ENCODE measurements around the gene FOXN3. TPM values are rescaled to one million over a fixed set of nuclear protein-coding genes. Genes with fewer than 3 reads are reported as not detected.

Gene FOXN3
- polyA plus RNA-seq, 1 of the 3 experiments (the other 2 are of a cell fraction): 9.8 TPM

- 90% methylated on average over 3 of the region's 3 CpGs for WGBS (ENCODE audit: low lambda C conversion rate)
- CTCF ChIA-PET: no interaction called here
These were observed 60.5 kb downstream of the FOXN3 start for GRCh38 chr14:89356496-89356895.

GRCh38 chr14:89353766-89354113, 63.3 kb downstream of the FOXN3 start:
- WGBS (ENCODE audit: low lambda C conversion rate): 85% methylated on average over 3 of the region's 3 CpGs
- Histone ChIP-seq H3K4me1 (ENCODE audit: control insufficient read depth in 1 of 2, insufficient read depth in 2 of 2, low read depth in 1 of 2, low read length in 1 of 2) (peaks cover 14 to 31% of the 10 kb centered on the region in 2 experiments), H3K9ac (no peak overlapping the region), H3K4me2 (no peak overlapping the region), H3K27me3 (ENCODE audit: insufficient read depth) (no peaks in the 10 kb centered on the region), H4K20me1 (ENCODE audit: insufficient read depth) (no peaks in the 10 kb centered on the region), H3F3A (replicated peaks; ENCODE audit: insufficient read depth) (no peaks in the 10 kb centered on the region), H3K9me2 (no peaks in the 10 kb centered on the region), H3K4me3 (ENCODE audit: low read depth in 2 of 2, low read length in 1 of 2) (no peak overlapping the region), H2AFZ (ENCODE audit: low read depth) (no peak overlapping the region), H3K36me3 (replicated peaks in 1 of 2; ENCODE audit: control insufficient read depth in 1 of 2, insufficient read depth in 2 of 2, low read length in 1 of 2) (peaks cover 6 to 9% of the 10 kb centered on the region in 2 experiments), H3K79me2 (ENCODE audit: insufficient read depth) (peaks cover 4% of the 10 kb centered on the region), H3K9me3 (no peaks in the 10 kb centered on the region), H3K27ac (ENCODE audit: low read depth in 2 of 2, low read length in 1 of 2) (no peak overlapping the region)
- CTCF ChIA-PET: interaction anchor here (1.1 to 1.4 kb wide), 2 partner anchors 15 to 21 kb away, joined by 3 to 4 read pairs; no protein-coding TSS in a partner anchor
- no peak for DNase-seq
- POLR2A ChIA-PET: interaction anchor here (0.7 kb wide), 1 partner anchor 122 kb away, joined by 3 read pairs; no protein-coding TSS in a partner anchor
- TF ChIP-seq FOXJ3 (CRISPR knock-in tag; IDR thresholded peaks at IDR 0.05): no peak
- TF ChIP-seq NRF1 (IDR thresholded peaks at IDR 0.05; ENCODE audit: low read depth, low read length): no peak
- no peak for TF ChIP-seq ELF1 (IDR thresholded peaks at IDR 0.05)
- no peak for TF ChIP-seq PBX3 (IDR thresholded peaks at IDR 0.05)
- TF ChIP-seq GATA2 (CRISPR knock-in tag; IDR thresholded peaks at IDR 0.05): no peak
- no peak for TF ChIP-seq POLR2AphosphoS5 (IDR thresholded peaks at IDR 0.05; ENCODE audit: low read depth, low read length)
- no peak for TF ChIP-seq GABPA (IDR thresholded peaks at IDR 0.05; ENCODE audit: low read depth)
- no peak for TF ChIP-seq RXRA (IDR thresholded peaks at IDR 0.05; ENCODE audit: borderline replicate concordance, low read depth)
- TF ChIP-seq CTCF (IDR thresholded peaks at IDR 0.05): no peak
- TF ChIP-seq RFX5 (IDR thresholded peaks at IDR 0.05; ENCODE audit: low read length): no peak
- no peak for TF ChIP-seq RCOR1 (IDR thresholded peaks at IDR 0.05; ENCODE audit: low read length)
- TF ChIP-seq JUND (IDR thresholded peaks at IDR 0.05): no peak
- no peak for TF ChIP-seq TEAD4 (IDR thresholded peaks at IDR 0.05; ENCODE audit: borderline replicate concordance, insufficient read depth)
- no peak for TF ChIP-seq USF1 (IDR thresholded peaks at IDR 0.05; ENCODE audit: borderline replicate concordance, low read depth)

More at GRCh38 chr14:89356496-89356895, 60.5 kb downstream of the FOXN3 start:
- no peak for TF ChIP-seq USF1 (IDR thresholded peaks at IDR 0.05; ENCODE audit: borderline replicate concordance, low read depth)
- no peak for TF ChIP-seq FOXM1 (IDR thresholded peaks at IDR 0.05; ENCODE audit: low read depth)
- TF ChIP-seq NRF1 (IDR thresholded peaks at IDR 0.05; ENCODE audit: low read depth, low read length): no peak
- no peak for TF ChIP-seq RAD21 (IDR thresholded peaks at IDR 0.05; ENCODE audit: low read length)
- TF ChIP-seq FOSL2 (IDR thresholded peaks at IDR 0.05; ENCODE audit: borderline replicate concordance, low read depth): no peak
- TF ChIP-seq USF2 (IDR thresholded peaks at IDR 0.05; ENCODE audit: borderline replicate concordance, low read depth, low read length): no peak
- peaks cover 4% of the 10 kb centered on the region for H3K79me2 ChIP-seq (ENCODE audit: insufficient read depth)
- H3K4me3 ChIP-seq (ENCODE audit: low read depth in 2 of 2, low read length in 1 of 2): no peak overlapping the region
- H3F3A ChIP-seq (replicated peaks; ENCODE audit: insufficient read depth): no peaks in the 10 kb centered on the region
- H3K4me2 ChIP-seq: no peak overlapping the region
- no peaks in the 10 kb centered on the region for H3K27me3 ChIP-seq (ENCODE audit: insufficient read depth)
- no peaks in the 10 kb centered on the region for H4K20me1 ChIP-seq (ENCODE audit: insufficient read depth)
- POLR2A ChIA-PET: no interaction called here
- no peak for DNase-seq
- no peak overlapping the region for H2AFZ ChIP-seq (ENCODE audit: low read depth)
- peaks cover 7 to 19% of the 10 kb centered on the region in 2 experiments for H3K4me1 ChIP-seq (ENCODE audit: control insufficient read depth in 1 of 2, insufficient read depth in 2 of 2, low read depth in 1 of 2, low read length in 1 of 2)
- no peaks in the 10 kb centered on the region for H3K9me3 ChIP-seq
- H3K36me3 ChIP-seq (replicated peaks in 1 of 2; ENCODE audit: control insufficient read depth in 1 of 2, insufficient read depth in 2 of 2, low read length in 1 of 2): no peaks in the 10 kb centered on the region
- no peak overlapping the region for H3K27ac ChIP-seq (ENCODE audit: low read depth in 2 of 2, low read length in 1 of 2)
- H3K9me2 ChIP-seq: no peaks in the 10 kb centered on the region
- no peak overlapping the region for H3K9ac ChIP-seq

All from SK-N-SH (cell line).